ENCODE measurements around the gene CASS4. TPM values are rescaled to one million over a fixed set of nuclear protein-coding genes. Genes with fewer than 3 reads are reported as not detected.

Gene CASS4
- total RNA-seq, 1 experiment from 2014 or later: not detected

DNA sequence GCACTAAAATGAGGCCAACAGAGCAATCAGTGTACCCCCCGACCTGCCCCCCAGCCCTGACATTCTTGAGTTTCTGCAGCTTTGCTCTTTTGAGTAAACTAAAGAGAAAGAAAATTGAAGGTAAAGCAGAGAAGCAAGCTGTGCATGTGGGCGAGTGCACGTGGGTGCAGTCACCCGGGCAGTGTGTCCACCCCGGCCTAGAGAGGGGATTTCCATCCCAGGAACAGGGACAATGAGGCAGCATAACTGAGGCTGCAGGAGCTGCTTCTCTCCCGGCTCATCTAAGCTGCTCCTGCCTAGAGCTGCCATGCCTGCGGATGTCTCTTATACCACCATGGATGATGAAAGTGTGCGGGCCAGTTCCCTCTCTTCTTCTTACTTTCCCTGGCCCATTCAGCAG, 16.8 kb downstream of the CASS4 start:
- no peak overlapping the region for H3K4me2 ChIP-seq (ENCODE audit: insufficient read depth, insufficient read length, low read length)
- TF ChIP-seq, protein P1, sequence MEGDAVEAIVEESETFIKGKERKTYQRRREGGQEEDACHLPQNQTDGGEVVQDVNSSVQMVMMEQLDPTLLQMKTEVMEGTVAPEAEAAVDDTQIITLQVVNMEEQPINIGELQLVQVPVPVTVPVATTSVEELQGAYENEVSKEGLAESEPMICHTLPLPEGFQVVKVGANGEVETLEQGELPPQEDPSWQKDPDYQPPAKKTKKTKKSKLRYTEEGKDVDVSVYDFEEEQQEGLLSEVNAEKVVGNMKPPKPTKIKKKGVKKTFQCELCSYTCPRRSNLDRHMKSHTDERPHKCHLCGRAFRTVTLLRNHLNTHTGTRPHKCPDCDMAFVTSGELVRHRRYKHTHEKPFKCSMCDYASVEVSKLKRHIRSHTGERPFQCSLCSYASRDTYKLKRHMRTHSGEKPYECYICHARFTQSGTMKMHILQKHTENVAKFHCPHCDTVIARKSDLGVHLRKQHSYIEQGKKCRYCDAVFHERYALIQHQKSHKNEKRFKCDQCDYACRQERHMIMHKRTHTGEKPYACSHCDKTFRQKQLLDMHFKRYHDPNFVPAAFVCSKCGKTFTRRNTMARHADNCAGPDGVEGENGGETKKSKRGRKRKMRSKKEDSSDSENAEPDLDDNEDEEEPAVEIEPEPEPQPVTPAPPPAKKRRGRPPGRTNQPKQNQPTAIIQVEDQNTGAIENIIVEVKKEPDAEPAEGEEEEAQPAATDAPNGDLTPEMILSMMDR (conservative IDR thresholded peaks at IDR 0.05): no peak
- no peaks in the 10 kb centered on the region for H3K79me1 ChIP-seq (ENCODE audit: insufficient read depth, low read depth, low read length, poor library complexity, severe bottlenecking)
- peak overlapping the region in 1 of 3 experiments; percentile 59; a peak in 1 of 7 replicates for H3K27ac Mint-ChIP-seq
- no peak overlapping the region for H4K5ac ChIP-seq (ENCODE audit: insufficient read length, low read depth, low read length)
- H3K36me3 Mint-ChIP-seq (ENCODE audit: insufficient read depth in 1 of 3, low read depth in 3 of 3): no peaks in the 10 kb centered on the region
- H2BK5ac ChIP-seq (ENCODE audit: insufficient read length, low read length): no peak overlapping the region
- H3K79me2 ChIP-seq (ENCODE audit: insufficient read depth, low read length): no peaks in the 10 kb centered on the region
- no peaks in the 10 kb centered on the region for H3K23me2 ChIP-seq (ENCODE audit: insufficient read length, low read depth, low read length, poor library complexity, severe bottlenecking)
- no peaks in the 10 kb centered on the region for H4K20me1 ChIP-seq (ENCODE audit: control insufficient read depth, insufficient read depth, insufficient read length)
- no peak overlapping the region for H4K8ac ChIP-seq (replicated peaks; ENCODE audit: insufficient read length, low read depth, low read length)
- H3K56ac ChIP-seq (ENCODE audit: insufficient read length, low read depth, low read length): no peak overlapping the region
- no peak overlapping the region for H2AFZ ChIP-seq (ENCODE audit: low read length)
- H2BK20ac ChIP-seq (ENCODE audit: low read depth, low read length, poor library complexity, severe bottlenecking): no peak overlapping the region
- no peak for DNase-seq
- H3K4ac ChIP-seq (ENCODE audit: low read depth, low read length): no peak overlapping the region
- no peak overlapping the region for H4K91ac ChIP-seq (ENCODE audit: insufficient read length, low read depth, low read length)
- WGBS (ENCODE audit: extremely low coverage, insufficient read length, low lambda C conversion rate): no CpG with 5 or more reads among the region's 8 CpGs
- H3K9ac ChIP-seq (ENCODE audit: extremely low read depth, insufficient read length, low read length): no peak overlapping the region
- H2BK12ac ChIP-seq (ENCODE audit: insufficient read length, low read depth, low read length): no peak overlapping the region
- no peaks in the 10 kb centered on the region for H3K4me1 ChIP-seq (ENCODE audit: insufficient read depth, low read length)
- H3K23ac ChIP-seq (ENCODE audit: insufficient read length, low read depth, low read length): no peak overlapping the region
- H3K4me3 Mint-ChIP-seq: no peak overlapping the region
- no peak overlapping the region for H3K14ac ChIP-seq (ENCODE audit: insufficient read depth, low read length)
- peaks cover 60% of the 10 kb centered on the region for H3K27me3 Mint-ChIP-seq (ENCODE audit: low read depth)
- no peaks in the 10 kb centered on the region for H3K4me1 Mint-ChIP-seq
- no peak overlapping the region for H2BK120ac ChIP-seq (ENCODE audit: low read depth, low read length, poor library complexity, severe bottlenecking)
- H3K18ac ChIP-seq (ENCODE audit: insufficient read length, low read depth, low read length): no peak overlapping the region
- no peaks in the 10 kb centered on the region for H3K9me3 Mint-ChIP-seq
- H3K27ac ChIP-seq (ENCODE audit: insufficient read length, low read depth, low read length): no peak overlapping the region
- no peaks in the 10 kb centered on the region for H3K9me3 ChIP-seq (ENCODE audit: control insufficient read depth, low read depth, low read length)
- no peak overlapping the region for H3T11ph ChIP-seq (ENCODE audit: low read length)
- no peak overlapping the region for H2AK5ac ChIP-seq (ENCODE audit: insufficient read length, low read length)
- H2BK15ac ChIP-seq (ENCODE audit: low read depth, low read length): no peak overlapping the region
- H3K27me3 ChIP-seq (ENCODE audit: insufficient read depth, low read length): peaks cover 2% of the 10 kb centered on the region; the same call in 1 of the 2 replicates
